Upper lobe of left lung (tissue), 4 donors: ENCODE data around the gene B9D2.

ENCODE experiments used
- EP300 ChIP-seq, 4 donors: sonication (generic); formaldehyde crosslinking; IDR thresholded peaks; one replicate each; pipeline ENCODE4 v1.5.1; 2017; ENCODE audit warnings: antibody characterized with exemption in 4 of 4, control low read depth in 2 of 4
- POLR2A ChIP-seq, 4 donors: fragments of 450-650 bp; IDR thresholded peaks; one replicate each; pipeline ENCODE4 v1.5.1; 2016 to 2017; ENCODE audit warnings: antibody characterized with exemption in 4 of 4, mild to moderate bottlenecking in 2 of 4
- POLR2AphosphoS5 ChIP-seq, 2 donors: sonication (generic); formaldehyde crosslinking; IDR thresholded peaks; one replicate each; pipeline ENCODE4 v1.5.1; 2017; ENCODE audit warnings: antibody characterized with exemption in 2 of 2
- TF ChIP-seq, protein P1 (sequence below), 6 experiments: fragments of 450-650 bp in 4 of 6; fragments of 200-600 bp in 2 of 6; sonication (generic) in 2 of 6; IDR thresholded peaks; one replicate each; pipeline ENCODE4 v1.5.1; 2016 to 2019; ENCODE audit warnings: antibody characterized with exemption in 6 of 6

- TF ChIP-seq POLR2AphosphoS5 (IDR thresholded peaks at IDR 0.05) (no peak), EP300 (IDR thresholded peaks at IDR 0.05) (no peak), POLR2A (IDR thresholded peaks at IDR 0.05) (no peak)
- TF ChIP-seq, protein P1, sequence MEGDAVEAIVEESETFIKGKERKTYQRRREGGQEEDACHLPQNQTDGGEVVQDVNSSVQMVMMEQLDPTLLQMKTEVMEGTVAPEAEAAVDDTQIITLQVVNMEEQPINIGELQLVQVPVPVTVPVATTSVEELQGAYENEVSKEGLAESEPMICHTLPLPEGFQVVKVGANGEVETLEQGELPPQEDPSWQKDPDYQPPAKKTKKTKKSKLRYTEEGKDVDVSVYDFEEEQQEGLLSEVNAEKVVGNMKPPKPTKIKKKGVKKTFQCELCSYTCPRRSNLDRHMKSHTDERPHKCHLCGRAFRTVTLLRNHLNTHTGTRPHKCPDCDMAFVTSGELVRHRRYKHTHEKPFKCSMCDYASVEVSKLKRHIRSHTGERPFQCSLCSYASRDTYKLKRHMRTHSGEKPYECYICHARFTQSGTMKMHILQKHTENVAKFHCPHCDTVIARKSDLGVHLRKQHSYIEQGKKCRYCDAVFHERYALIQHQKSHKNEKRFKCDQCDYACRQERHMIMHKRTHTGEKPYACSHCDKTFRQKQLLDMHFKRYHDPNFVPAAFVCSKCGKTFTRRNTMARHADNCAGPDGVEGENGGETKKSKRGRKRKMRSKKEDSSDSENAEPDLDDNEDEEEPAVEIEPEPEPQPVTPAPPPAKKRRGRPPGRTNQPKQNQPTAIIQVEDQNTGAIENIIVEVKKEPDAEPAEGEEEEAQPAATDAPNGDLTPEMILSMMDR (IDR thresholded peaks at IDR 0.05): no peak
Measured at GRCh38 chr19:41344162-41344561, 19.8 kb downstream of the B9D2 start.
